Panc1 (cell line): ENCODE results near the gene RPH3AL. TPM values are rescaled to one million over a fixed set of nuclear protein-coding genes. Genes with fewer than 3 reads are reported as not detected.

Experiments used
- ATAC-seq: fragments of 200-7000 bp; cut with Tn5 transposase; 2 replicates; pipeline ENCODE4 v1.9.1; 2020; ENCODE audit warnings: mild to moderate bottlenecking, moderate library complexity
- BruUV-seq: library from RNA; stranded (reverse); fragments of 400-500 nt; replicated peaks from 2 replicates; lab custom pipeline; 2021; lab: Mats Ljungman, UMichigan
- CTCF ChIA-PET: fragments of 300-600 bp; sonication (Branson Sonifier 250); formaldehyde crosslinking; loops from one replicate; lab custom pipeline; 2022; ENCODE audit warnings: antibody characterized with exemption; lab: Charles Lee
- POLR2A ChIA-PET: fragments of 300-600 bp; sonication (Branson Sonifier 250); formaldehyde crosslinking; loops from one replicate; lab custom pipeline; 2022; ENCODE audit warnings: antibody characterized with exemption; lab: Charles Lee
- DNase-seq: peaks from one replicate; pipeline ENCODE4 v3.0.0-alpha.2; 2010; ENCODE audit warnings: low read depth, low spot score
- H3K27ac ChIP-seq: 2 replicates; pipeline ENCODE4 v1.5.1; 2011; ENCODE audit warnings: mild to moderate bottlenecking, low read length, inconsistent platforms
- H3K27me3 ChIP-seq: fragments of 200-500 bp; sonication (Bioruptor generic); 2 replicates; pipeline ENCODE4 v1.6.0; 2014; ENCODE audit warnings: low read length, inconsistent platforms; ENCODE audit not compliant: control insufficient read depth, insufficient read depth
- H3K36me3 ChIP-seq: fragments of 200-500 bp; sonication (Bioruptor generic); 2 replicates; pipeline ENCODE4 v1.5.1; 2014; ENCODE audit warnings: inconsistent platforms, mild to moderate bottlenecking, low read length, moderate library complexity; ENCODE audit not compliant: control insufficient read depth, insufficient read depth
- H3K4me1 ChIP-seq: 2 replicates; pipeline ENCODE4 v1.5.1; 2011; ENCODE audit warnings: inconsistent platforms, mild to moderate bottlenecking, low read length, moderate library complexity; ENCODE audit not compliant: control insufficient read depth, insufficient read depth
- H3K4me3 ChIP-seq, 2 experiments: 2 replicates each; pipeline ENCODE4 v1.5.1; 2011 to 2012; ENCODE audit warnings: low read depth in 2 of 2, low read length in 2 of 2, mild to moderate bottlenecking in 2 of 2, inconsistent platforms in 1 of 2, moderate library complexity in 1 of 2
- H3K9me3 ChIP-seq: fragments of 200-500 bp; sonication (Bioruptor generic); 2 replicates; pipeline ENCODE4 v1.5.1; 2014; ENCODE audit warnings: low read depth, mild to moderate bottlenecking, inconsistent platforms, low read length, moderate library complexity; ENCODE audit not compliant: control insufficient read depth, insufficient read depth
- POLR2AphosphoS5 ChIP-seq: IDR thresholded peaks from 2 replicates; pipeline ENCODE4 v1.6.1; 2012; ENCODE audit warnings: mild to moderate bottlenecking, low read depth, low read length, moderate library complexity
- SIN3A ChIP-seq: IDR thresholded peaks from 2 replicates; pipeline ENCODE4 v1.6.1; 2012; ENCODE audit warnings: low read depth, mild to moderate bottlenecking, low read length, moderate library complexity, borderline replicate concordance; ENCODE audit not compliant: insufficient read depth
- TCF7L2 ChIP-seq: IDR thresholded peaks from 2 replicates; pipeline ENCODE4 v1.6.1; 2011; ENCODE audit warnings: mild to moderate bottlenecking, low read depth, low read length, inconsistent platforms
- in situ Hi-C: cut with HindIII; loops from 2 replicates; pipeline ENCODE4 v1.10.0; 2016; ENCODE audit warnings: low sequenced_read_pairs, low pct_unique_long_range_greater_than_20kb
- intact Hi-C: fragments of 100-400 bp; cut with micrococcal nuclease; formaldehyde crosslinking; loops from one replicate; pipeline ENCODE4 v1.10.0; 2022; ENCODE audit not compliant: unreplicated experiment
- total RNA-seq: library from RNA; stranded (reverse); gene quantifications from one replicate; pipeline ENCODE4 v1.2.1, GENCODE V29; 2021; ENCODE audit not compliant: unreplicated experiment
- TF ChIP-seq, protein P1 (sequence below): fragments of 450-650 bp; IDR thresholded peaks from 2 replicates; pipeline ENCODE4 v1.5.1; 2017; ENCODE audit warnings: mild to moderate bottlenecking
- TF ChIP-seq, protein P2 (sequence below), 2 experiments: IDR thresholded peaks; 2 replicates each; pipeline ENCODE4 v1.6.1; 2011 to 2012; ENCODE audit warnings: low read depth in 2 of 2, control low read depth in 1 of 2, low read length in 1 of 2, mild to moderate bottlenecking in 1 of 2, moderate library complexity in 1 of 2; ENCODE audit not compliant: insufficient read depth in 1 of 2

RPH3AL gene
- total RNA-seq, 1 experiment from 2014 or later, result 2.2 TPM

DNA sequence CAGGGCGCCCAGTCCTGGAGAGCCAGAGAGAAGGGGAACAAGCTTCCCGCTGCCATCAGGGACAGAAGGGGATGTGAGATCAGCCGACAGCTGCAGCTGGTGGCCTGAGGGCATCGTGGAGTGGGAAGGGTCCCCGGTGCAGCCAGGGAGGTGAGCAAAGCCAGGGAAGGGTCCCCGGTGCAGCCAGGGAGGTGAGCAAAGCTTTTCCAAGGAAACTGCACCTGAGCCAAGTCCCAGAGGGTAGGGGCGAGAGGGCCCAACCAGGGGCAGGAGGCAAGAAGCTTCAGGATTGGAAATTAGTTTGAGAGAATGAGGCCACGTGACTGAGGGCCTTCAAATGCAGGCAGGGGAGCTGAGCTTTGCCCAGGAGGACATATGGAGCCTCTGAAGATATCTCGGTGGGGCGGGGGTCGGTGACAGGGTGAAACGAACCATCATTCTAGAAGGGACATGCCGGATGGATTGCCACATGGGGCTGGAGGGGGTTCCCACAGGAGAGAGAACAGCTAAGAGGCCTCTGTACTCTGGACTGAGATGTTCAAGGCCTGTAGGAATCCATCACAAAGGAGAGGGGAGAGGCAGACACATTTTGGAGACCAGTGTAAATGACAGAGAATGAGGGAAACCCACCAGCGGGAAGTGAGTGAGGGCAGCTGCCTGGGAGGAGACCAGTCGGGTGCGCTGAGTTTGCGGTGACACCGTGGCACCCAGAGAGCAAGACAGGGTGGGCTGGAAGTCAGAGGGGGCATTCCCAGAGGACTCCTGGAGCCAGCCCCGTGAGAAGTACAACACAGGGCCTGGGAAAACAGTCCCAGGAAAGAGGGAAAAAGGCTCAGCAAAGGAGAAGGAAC is 31.4 kb upstream of the RPH3AL start:
- ChIA-PET POLR2A (no interaction called here), CTCF (no interaction called here)
- no TSS peak for BruUV-seq
- TF ChIP-seq TCF7L2 (no peak), SIN3A (no peak), POLR2AphosphoS5 (no peak)
- TF ChIP-seq, protein P1, sequence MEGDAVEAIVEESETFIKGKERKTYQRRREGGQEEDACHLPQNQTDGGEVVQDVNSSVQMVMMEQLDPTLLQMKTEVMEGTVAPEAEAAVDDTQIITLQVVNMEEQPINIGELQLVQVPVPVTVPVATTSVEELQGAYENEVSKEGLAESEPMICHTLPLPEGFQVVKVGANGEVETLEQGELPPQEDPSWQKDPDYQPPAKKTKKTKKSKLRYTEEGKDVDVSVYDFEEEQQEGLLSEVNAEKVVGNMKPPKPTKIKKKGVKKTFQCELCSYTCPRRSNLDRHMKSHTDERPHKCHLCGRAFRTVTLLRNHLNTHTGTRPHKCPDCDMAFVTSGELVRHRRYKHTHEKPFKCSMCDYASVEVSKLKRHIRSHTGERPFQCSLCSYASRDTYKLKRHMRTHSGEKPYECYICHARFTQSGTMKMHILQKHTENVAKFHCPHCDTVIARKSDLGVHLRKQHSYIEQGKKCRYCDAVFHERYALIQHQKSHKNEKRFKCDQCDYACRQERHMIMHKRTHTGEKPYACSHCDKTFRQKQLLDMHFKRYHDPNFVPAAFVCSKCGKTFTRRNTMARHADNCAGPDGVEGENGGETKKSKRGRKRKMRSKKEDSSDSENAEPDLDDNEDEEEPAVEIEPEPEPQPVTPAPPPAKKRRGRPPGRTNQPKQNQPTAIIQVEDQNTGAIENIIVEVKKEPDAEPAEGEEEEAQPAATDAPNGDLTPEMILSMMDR, result no peak
- TF ChIP-seq, protein P2, sequence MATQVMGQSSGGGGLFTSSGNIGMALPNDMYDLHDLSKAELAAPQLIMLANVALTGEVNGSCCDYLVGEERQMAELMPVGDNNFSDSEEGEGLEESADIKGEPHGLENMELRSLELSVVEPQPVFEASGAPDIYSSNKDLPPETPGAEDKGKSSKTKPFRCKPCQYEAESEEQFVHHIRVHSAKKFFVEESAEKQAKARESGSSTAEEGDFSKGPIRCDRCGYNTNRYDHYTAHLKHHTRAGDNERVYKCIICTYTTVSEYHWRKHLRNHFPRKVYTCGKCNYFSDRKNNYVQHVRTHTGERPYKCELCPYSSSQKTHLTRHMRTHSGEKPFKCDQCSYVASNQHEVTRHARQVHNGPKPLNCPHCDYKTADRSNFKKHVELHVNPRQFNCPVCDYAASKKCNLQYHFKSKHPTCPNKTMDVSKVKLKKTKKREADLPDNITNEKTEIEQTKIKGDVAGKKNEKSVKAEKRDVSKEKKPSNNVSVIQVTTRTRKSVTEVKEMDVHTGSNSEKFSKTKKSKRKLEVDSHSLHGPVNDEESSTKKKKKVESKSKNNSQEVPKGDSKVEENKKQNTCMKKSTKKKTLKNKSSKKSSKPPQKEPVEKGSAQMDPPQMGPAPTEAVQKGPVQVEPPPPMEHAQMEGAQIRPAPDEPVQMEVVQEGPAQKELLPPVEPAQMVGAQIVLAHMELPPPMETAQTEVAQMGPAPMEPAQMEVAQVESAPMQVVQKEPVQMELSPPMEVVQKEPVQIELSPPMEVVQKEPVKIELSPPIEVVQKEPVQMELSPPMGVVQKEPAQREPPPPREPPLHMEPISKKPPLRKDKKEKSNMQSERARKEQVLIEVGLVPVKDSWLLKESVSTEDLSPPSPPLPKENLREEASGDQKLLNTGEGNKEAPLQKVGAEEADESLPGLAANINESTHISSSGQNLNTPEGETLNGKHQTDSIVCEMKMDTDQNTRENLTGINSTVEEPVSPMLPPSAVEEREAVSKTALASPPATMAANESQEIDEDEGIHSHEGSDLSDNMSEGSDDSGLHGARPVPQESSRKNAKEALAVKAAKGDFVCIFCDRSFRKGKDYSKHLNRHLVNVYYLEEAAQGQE (IDR thresholded peaks at IDR 0.05; ENCODE audit: insufficient read depth in 1 of 2, low read depth in 2 of 2, low read length in 1 of 2), result no peak
- H3K27ac ChIP-seq, result no peak overlapping the region
- ATAC-seq, result no peak
- no peaks in the 10 kb centered on the region for H3K4me1 ChIP-seq
- no peak overlapping the region for H3K4me3 ChIP-seq
- DNase-seq, result no peak
- intact Hi-C loops, result no loop called here
- in situ Hi-C loops, result no loop called here
- H3K27me3 ChIP-seq, result no peaks in the 10 kb centered on the region
- no peaks in the 10 kb centered on the region for H3K9me3 ChIP-seq
- no peaks in the 10 kb centered on the region for H3K36me3 ChIP-seq

DNA sequence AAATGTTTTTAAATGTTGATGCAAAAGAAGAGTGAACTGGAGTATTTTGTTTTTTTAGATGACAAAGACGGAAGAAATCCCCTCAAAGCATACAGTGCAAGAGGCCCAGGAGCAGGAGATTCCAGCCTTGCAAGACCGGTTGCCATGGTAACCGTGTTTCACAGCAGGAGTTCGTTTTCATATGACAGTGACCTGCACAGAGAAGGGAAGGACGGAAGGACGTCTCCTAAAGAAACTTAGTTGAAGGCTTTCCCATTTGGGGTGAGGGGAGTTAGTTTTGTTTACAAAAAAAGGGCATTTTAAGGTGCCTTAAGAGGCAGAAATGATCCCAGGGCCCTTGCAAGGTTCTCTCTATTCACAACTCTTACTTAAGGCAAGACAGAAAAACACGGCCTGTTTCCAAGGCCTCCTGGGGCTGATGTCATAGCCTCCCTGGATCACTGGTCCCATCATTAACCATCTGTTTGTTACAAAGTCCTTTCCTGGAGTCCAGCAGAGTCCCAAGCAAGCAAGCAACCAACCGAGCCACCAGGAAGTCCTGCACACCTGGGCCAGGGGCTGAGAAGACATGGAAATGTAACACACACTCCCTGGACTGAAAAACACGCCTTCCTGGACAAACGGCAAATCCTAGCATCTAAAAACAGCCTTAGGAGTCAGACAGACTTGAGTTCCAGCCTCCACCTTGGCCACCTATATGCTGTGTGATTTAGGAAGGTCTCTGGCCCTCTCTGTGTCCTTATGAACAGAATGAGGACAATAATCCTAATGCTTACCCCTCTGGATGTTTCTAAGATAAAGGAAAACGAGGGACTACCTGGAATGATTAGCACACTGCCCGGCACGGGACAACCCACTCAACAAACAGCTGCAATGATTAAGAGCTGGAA is 30.3 kb upstream of the RPH3AL start:
- no peak overlapping the region for H3K27ac ChIP-seq
- POLR2A ChIA-PET, result no interaction called here

More for the DNA sequence above, 30.3 kb upstream of the RPH3AL start:
- TF ChIP-seq SIN3A (no peak), TCF7L2 (no peak), POLR2AphosphoS5 (no peak)
- TF ChIP-seq, protein P1, result no peak
- TF ChIP-seq, protein P2 (IDR thresholded peaks at IDR 0.05; ENCODE audit: insufficient read depth in 1 of 2, low read depth in 2 of 2, low read length in 1 of 2), result no peak
- intact Hi-C loops, result no loop called here
- BruUV-seq, result no TSS peak
- Histone ChIP-seq H3K36me3 (no peaks in the 10 kb centered on the region), H3K9me3 (no peaks in the 10 kb centered on the region), H3K4me1 (no peaks in the 10 kb centered on the region), H3K4me3 (no peak overlapping the region), H3K27me3 (no peaks in the 10 kb centered on the region)
- no peak for DNase-seq
- CTCF ChIA-PET, result no interaction called here
- ATAC-seq, result no peak
- in situ Hi-C loops, result no loop called here
